NCI-H2029 treated with DMSO at 0.1 percent for 48 hours (cell line): ENCODE results near the gene ADAMTS2.

ENCODE experiments used
- DNase-seq: peaks from one replicate; lab custom pipeline; 2025; lab: John Stamatoyannopoulos, UW

The ADAMTS2 gene

DNA sequence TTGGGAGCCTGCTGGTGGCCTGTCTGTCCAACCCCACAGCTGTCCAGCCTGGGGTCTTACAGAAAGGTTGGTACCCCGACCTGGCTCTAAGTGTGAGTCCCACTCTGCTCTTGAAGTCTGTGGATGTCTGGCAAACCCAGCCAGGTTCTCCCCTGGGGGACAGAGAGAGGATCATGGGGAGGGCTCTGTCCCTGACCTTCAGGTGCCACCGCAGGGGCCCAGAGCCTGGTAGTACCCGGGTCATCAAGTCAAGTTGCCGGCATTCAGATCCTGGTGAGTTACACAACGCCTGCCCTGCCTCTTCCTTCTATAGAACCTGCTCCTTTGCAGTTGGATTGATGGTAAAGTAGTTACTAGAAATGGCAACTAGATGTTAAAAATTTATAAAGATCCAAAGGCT, 66.7 kb downstream of the ADAMTS2 start:
- no peak for DNase-seq

DNA sequence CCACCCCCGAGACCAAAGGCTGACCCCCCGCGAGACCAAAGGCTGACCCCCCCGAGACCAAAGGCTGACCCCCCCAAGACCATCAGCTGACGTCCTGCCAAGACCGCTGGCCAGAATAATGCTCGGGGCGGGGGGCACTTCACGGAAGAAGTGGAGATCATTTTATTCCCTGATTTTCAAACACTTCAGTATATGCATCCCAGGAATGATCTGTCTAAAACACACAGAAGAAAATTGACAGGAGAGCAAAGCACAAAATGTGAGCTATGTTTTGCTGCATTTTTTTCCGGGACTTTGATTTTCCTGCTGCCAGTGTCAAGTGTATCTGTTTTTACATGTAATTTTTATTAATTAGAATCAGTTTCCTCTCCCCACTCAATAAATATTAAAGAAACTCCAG, 67.1 kb downstream of the ADAMTS2 start:
- DNase-seq, result no peak

DNA sequence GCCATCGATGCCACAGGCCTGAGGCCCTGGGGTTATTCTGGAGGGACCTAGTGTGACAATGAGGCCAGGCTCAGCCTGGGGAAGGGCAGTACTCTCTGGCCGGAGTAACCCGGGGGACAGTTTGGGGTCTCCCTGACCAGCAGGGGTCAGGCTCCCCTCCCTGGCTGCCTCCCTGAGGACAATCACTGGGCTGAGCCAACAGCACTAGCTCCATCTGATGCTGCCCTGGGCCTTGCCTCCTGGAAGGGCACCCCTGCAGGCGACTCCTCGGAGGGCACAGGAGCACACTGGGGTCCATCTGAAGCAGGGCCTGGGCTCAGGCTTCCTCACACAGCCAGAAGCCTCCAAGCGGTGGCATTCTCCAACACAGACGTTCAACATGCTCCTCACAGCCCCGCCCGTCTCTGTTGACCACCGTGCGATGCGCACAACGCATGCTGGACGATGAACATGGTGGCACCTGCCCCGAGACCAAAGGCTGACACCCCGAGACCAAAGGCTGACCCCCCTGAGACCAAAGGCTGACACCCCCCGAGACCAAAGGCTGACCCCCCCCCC, 68.3 kb downstream of the ADAMTS2 start:
- no peak for DNase-seq

DNA sequence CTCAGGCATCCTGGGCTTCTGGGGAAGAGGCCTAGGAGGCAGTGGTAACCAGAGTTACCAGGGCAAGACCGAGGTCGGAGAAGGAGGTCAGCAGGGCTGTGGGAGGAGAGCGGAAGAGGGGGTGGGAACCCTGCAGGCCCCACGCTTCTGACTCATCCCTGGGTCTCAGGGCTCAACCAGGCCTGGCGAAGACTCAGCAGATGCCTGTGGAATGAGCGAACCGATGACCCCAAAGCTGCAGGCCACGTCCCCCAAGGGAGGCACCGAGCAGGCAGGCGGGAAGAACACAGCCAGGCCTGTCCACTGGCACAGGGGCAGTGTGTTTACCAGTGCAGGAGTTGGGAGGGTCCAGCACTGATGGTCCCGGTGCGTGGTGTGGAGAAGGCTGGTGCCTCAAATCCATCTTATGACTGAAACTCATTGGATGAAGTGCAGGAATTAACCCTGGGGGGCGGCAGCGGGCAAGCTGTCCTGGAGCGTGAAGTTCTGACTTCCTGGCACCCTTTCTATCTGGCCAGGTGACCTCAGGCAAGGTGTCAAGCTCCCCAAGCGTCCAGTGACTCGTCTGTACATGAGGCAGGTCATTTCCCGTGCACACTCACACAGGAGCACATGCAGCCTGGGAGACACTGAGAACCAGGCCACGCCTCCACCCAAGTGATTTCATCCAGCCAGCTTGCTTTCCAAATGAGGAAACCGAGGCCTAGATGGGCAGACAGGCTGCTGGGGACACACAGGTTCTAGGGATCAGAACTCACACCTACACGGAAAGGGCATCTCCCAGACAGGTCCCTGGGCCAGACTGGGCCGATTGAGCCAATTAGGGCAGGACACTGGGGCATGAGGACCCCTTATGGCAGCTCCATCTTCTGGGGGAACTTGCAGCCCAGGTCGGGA, 69.1 kb downstream of the ADAMTS2 start:
- DNase-seq, result no peak

DNA sequence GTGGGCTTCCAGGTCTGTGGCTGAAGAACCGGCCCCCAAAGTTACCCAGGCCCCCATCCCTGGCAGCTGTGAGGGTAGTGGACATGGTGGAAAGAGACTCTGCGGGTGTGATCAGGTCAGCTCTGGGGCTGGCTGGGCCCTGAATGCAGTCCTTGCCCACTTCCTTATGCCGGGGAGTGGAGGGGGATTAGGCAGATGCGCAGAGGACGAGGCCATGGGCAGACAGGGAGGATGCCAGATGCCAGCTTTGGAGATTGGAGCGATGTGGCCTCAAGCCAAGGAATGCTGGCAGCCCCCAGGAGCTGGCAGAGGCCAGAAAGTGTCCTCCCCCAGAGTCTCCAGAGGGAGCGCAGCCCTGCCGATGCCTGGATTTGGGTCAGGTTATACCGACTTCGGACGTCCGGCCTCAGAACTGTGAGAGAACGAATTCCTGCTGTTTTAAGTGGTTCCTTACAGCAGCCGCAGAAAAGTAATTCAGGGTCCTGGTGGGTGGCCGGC, 69.8 kb downstream of the ADAMTS2 start:
- DNase-seq, result no peak

DNA sequence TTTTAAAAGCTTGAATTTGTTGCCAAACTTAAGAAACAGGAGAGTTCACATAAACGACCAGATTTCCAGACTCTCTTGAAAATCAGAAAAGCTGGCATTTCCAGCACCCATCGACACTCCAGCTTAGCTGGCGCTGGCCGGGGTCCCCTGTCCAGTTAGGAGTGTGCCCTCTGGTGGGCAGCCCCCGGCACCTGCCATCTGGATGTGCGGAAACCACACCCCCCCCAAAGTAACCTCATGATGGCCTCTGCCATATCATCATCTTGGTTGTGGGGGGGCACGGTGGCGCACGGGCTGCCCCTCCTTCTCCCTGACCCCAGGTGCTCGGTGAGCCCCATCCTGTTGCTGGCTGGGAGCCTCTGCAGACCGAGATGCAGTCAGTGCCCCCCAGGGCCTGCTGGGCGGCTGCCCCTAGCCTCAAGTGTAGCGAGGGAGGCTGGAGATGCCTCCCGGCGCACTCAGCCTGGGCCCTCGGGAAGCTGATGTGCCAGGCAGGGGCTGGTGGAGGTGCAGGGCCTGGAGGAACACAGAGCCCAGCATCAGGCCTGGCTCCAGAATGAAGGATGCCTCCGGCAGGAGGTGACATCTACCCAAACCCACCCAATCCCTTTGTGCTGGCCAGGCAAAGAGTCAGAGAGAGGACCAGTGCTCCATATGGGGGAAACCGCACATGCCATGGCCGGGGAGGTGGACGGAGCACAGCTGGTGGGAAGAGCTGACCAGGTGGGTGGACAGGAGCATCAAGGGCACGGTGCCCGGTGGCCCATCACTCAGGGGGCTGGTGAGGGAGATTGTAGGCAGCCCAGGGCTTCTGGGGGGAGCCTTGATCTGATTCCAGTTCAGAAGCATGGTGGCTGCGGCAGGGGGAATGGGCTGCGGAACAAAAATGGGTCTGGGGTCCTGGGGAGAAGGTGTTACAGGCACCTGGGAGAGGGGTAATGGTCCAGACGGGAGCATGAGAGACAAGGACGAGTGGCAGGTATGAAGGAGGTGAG, 70.6 kb downstream of the ADAMTS2 start:
- DNase-seq, result no peak

DNA sequence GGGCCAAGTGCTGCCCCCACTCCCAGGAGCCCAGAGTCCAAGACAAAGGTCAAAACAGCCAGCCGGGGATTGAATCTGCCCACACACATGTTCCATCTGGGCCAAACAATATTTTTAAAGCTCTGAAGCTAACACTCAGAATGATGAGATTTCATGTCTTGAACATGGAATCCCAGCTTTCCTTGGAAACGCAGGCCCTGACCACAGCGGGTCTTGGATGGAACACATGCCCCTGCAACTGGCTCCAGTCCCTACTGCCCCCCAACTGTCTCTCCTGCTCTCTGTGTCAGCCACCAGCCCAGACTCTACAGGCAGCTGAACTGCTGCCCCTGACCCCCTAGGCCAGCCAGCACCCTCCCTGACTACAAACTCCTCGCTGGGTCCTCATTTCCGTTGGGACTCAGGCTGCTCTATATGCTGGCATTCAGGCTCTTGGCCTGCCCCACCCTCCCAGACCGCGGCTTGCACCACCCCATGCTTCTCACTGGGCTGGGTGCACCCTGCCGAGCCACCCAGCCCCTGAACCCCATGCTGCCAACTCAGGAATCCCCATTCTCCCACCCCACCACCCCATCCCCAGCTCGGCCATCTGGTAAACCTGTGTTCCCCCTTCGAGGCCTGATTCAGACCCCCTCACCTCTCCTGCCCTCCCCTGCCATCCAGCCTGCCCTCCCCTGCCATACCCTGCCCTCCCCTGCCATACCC, 71.7 kb downstream of the ADAMTS2 start:
- no peak for DNase-seq

DNA sequence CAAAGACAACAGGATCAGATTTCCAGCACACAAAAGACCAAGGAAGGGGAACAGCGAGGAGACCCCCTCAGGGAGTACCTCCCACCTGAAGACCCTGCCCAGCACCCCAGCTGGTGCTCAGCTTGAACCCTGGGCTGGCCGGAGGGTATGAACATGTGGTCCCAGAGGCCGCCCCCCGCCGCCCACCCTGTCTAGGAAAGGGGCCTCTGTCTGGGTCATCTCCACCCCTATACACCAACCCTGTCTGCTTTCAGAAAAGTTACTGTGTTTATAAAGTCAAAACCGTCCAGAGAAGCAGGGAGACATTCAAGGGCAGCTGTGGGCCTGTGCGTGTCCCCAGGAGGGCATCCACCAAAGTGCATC, 72.2 kb downstream of the ADAMTS2 start:
- DNase-seq, result no peak

DNA sequence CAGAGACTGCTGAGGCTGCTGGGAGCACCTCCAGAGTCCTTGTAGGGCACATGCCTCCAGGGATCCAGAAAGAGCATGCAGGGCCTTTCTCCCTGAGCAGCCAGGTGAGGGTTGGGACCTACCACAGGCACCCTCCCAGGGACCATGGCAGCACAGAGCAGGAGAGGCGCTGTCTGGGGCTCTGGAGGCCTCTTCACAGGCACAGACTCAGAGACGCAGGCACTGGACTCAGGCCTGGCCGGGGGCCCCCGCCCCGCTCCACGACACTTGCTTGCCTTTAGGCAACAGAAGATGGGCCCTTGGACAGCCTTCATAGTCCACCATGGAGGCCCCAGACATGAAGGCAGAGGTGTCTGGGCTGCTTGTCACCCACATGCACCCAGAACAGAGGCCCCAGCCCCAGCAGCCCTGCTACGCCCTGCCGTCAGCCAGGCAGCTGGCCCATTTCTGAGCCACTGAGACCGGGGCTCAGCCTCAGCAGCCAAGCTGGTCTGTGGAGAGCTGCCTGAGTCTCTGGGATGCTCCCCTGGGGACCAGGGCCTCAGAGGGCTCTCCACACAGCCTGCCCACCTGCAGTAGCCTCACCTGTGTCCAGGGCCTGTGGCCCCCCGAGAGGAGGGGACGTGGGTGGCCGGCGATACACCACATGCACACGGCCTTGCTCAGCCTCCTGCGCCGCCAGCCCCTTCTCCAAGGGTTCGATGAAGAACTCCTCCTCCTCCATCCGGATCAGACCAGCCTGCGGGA, 72.8 kb downstream of the ADAMTS2 start:
- no peak for DNase-seq

DNA sequence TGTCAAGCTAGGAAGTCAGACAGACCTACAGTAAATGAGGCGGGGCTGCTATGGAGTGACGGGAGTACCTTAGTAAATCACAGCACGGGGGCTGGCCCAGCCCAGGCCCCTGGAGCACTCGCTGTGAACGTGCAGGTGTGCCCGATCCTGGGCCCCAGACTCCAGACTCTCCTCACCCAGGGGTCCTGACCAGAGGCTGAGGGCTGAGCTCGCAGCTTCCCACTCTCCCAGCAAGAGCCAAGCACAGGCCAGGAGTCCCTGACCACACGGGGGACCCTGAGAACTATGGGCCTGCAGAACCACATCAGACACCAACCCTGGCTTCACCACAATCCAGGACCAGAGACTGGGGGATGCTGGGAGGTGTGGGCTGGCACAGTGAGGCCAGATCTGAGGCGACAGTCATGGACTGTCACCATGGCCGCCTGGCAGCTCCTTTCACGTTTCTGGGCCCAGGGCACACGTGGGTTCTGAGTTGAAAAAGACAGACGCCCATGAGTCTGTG, 73.4 kb downstream of the ADAMTS2 start:
- no peak for DNase-seq

DNA sequence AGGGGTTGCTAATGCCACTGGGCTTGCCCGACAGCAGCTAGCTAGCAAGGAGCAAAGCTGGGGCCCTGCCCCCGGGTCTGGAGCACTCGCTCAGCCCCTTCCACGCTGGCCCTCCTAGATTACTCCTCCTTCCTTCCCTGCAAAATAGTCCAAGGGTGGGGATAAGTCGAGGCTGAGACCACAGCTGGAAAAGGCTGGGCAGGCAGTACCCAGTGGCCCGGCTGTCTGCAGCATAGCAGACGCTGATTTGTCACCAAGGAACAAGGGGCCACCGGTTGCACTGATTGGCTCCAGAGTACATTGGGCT, 73.9 kb downstream of the ADAMTS2 start:
- DNase-seq, result no peak

DNA sequence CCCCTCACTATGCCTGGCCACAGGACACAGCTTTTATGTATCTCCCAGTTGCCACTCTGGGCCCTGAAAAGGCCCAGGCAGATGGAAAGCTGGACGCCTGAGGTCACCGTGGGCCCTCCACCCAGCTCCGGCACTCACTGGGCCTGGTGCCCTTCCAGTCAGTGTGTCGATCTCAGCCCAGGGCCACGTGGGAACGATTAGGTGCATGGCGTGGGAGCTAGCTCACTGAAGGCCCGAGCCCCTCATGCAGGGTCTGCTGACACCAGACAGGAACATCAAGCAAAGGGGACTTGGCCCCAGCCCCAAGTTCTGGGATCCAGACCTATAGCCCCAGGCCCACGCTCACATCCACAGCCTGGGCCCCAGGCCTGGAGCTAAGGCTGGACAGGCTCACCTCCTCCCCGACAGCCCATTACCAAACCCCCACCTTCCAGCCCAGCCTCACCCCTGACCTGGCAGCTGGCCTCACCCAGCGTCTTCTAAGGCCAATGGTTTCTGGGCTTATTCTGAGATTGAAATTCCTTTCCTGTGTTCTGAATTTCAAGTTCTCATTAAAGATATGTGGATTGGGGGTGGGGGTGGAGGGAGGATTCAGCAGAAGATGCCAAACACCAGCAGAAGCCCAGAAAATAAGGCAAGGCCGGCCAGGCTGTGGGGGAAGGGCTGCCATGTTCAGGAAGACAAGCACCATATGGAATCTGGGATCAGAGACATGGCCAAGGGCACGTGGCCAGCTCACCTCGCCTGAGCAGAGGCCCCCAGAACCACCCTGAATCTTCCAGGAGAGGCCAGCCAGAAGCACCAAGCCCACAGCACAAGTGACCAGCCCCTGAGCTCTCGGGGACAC, 74.5 kb downstream of the ADAMTS2 start:
- DNase-seq, result no peak

DNA sequence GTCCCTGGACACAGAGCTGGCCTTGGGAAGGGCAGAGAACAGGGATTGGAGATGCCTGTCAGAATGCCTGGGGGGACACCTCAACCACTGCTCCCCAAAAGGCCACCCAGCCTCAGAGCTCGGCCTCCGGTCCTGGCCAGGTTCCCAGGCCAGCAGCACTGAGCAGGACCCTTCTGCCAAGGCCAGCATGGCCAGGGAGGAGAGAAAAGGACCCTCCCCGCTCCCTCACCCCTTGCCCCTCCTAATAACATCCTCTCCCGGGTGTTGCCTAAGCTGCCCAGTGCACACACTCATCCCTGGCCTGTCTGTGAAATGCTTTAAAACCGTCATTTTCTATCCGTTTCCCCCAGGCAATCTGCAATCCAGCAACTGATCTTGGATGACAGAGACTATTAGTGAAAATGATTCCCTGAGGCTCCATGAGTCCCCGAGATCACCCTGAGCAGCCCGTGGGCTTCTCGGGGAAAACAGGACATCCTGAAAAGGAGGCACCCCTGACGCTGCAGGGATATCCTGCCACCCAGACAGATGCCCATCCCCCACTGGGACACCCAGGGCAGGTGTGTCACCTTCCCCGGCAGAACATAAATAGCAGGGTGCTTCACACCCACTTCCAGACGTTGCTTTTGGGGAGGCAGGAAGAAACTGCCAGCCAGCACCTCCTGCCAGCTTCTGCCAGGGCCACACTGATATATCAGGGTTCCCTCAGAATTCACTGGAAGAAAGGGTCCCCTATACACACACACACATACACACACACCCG, 75.3 kb downstream of the ADAMTS2 start:
- DNase-seq, result no peak

DNA sequence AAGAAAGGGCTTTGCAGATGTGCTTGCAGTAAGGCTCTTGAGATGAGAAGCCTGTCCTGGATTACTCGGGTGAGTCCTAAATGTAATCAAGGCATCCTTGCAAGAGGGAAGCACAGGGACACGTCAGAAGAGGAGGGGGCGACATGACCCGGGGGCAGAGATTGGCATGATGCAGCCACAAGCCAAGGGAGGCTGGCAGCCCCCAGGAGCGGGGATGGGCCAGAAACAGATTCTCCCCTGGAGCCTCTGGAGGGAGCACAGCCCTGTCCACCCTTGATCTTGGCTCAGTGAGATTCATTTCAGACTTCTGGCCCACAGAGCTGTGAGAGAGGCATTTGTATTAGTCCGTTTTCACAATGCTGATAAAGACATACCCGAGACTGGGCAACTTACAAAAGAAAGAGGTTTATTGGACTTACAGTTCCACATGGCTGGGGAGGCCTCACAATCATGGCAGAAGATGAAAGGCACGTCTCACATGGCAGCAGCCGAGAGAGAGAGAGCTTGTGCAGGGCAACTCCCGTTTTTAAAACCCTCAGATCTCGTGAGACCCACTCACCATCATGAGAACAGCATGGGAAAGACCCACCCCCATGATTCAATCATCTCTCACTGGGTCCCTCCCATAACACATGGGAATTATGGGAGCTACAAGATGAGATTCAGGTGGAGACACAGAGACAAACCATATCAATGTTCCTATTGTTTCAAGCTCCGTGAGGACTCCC, 76.1 kb downstream of the ADAMTS2 start:
- DNase-seq, result no peak

DNA sequence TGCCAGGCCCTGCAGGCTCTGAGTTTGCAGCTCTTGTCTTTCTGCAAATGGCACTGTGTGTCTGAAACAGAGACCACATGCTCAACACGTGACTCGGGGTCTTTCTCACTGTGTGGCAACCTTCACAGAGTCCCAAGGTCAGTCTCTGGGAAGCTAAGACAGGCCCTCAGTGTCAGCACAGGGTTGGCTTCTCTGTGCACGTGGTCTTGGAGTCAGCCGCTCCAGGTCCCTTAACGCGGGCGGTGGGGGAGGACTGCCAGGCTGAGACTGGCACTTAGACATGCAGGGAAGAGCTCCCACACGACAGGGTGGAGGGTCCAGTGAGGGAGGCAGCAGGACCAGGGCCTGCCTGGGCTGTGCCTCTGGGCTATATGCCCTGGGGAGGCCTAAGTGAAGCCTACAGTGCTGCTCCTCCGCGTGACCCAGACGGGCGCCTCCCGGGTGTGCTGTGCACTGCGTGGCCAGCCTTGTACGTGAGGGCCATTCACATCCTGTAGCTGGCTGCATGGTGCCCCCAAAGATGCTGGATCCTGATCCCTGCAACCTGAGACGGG, 76.8 kb downstream of the ADAMTS2 start:
- no peak for DNase-seq

DNA sequence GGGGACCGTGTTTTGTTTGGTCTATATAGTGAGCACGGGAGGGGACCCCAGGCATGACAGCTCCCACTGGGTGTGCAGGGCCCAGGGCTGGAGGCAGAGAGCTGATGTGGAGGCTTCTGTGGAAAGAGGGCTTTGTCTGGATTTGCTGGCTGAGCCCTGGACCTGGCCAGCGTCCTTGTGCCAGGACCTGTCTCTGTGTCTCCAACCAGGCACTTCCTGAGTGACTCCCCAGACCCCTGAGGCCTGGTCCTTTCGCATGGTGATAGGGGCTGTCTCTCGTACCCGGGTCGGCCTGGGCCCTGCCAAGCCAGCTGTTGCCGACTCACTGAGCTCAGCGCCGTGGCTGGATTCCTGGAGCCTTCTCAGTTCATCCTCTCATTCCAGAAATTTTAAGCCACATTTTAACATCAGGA, 77.6 kb downstream of the ADAMTS2 start:
- no peak for DNase-seq

DNA sequence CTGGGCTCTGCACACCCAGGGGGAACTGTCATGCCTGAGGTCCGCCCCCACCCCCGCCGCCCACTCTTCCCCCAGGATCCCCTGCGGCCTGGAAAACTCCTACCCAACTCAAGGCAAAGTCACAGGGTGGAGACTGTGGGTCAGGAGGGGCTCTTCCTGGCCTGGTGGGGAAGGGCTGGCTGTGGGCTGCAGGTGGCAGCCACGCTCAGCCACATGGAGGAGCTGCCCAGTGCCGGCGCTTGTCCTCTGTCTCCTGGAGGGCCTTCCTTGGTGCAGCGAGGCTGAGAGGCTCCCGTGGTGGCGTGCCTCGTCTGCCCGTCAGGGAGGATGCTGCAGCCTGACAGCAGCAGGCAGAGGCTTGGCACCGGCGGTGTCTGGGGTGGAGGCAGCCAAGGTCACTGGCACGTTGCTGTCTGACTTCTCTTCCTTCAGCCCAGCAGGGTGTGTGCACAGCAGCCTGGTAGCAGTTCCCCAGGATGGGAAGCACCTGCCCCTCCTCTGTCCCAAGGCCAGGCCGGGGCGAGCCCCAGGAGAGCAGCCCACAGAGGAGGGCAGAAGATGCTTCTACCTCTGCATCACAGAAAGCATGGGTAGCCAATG, 78.1 kb downstream of the ADAMTS2 start:
- no peak for DNase-seq
